ENCODE measurements around the gene PNCK.
"Not testable (repeated sequence)": the region's sequence is repeated elsewhere in the genome, so short reads cannot be mapped to it uniquely, and the experiment has no call there.

- TF ChIP-seq CTCF (conservative IDR thresholded peaks at IDR 0.05; ENCODE audit: low read depth, low read length); EZH2 (IDR thresholded peaks at IDR 0.05; ENCODE audit: borderline replicate concordance, low read depth, low read length, poor library complexity, severe bottlenecking): not testable (repeated sequence)
Measured at GRCh38 chrX:153694256-153694655, 20.6 kb upstream of the PNCK start.

Data from A673 (cell line).